HuH-7 (cell line): ENCODE measurements around the gene ING3.

Experiments
- DNase-seq: peaks from one replicate; pipeline ENCODE4 v3.0.0; 2011; ENCODE audit warnings: low spot score

ING3 gene

GRCh38 chr7:120989257-120990220, 39.0 kb downstream of the ING3 start:
- no peak for DNase-seq

GRCh38 chr7:120990468-120991118, 40.0 kb downstream of the ING3 start:
- DNase-seq = no peak

- no peak for DNase-seq
Measured at GRCh38 chr7:120991161-120991560, 40.6 kb downstream of the ING3 start.

- DNase-seq = no peak
Measured at GRCh38 chr7:120991581-120991980, 41.0 kb downstream of the ING3 start.

GRCh38 chr7:120992272-120992964, 41.8 kb downstream of the ING3 start:
- DNase-seq = no peak

GRCh38 chr7:120992965-120993494, 42.5 kb downstream of the ING3 start:
- no peak for DNase-seq

GRCh38 chr7:120993553-120994191, 43.1 kb downstream of the ING3 start:
- no peak for DNase-seq

GRCh38 chr7:120994512-120995410, 44.2 kb downstream of the ING3 start:
- no peak for DNase-seq

- DNase-seq = no peak
Measured at GRCh38 chr7:120995654-120996053, 45.1 kb downstream of the ING3 start.

- no peak for DNase-seq
Measured at GRCh38 chr7:120996333-120996987, 45.9 kb downstream of the ING3 start.

GRCh38 chr7:120996988-120997345, 46.4 kb downstream of the ING3 start:
- DNase-seq = no peak

- DNase-seq = no peak
Measured at GRCh38 chr7:120997882-120998474, 47.4 kb downstream of the ING3 start.

- no peak for DNase-seq
Measured at GRCh38 chr7:120998520-120998919, 47.9 kb downstream of the ING3 start.

- DNase-seq = no peak
Measured at GRCh38 chr7:120998996-120999565, 48.5 kb downstream of the ING3 start.

- DNase-seq = no peak
Measured at GRCh38 chr7:121000081-121000983, 49.8 kb downstream of the ING3 start.

GRCh38 chr7:121001234-121001906, 50.8 kb downstream of the ING3 start:
- no peak for DNase-seq

- DNase-seq = no peak
Measured at GRCh38 chr7:121002048-121002756, 51.6 kb downstream of the ING3 start.
